HepG2 (cell line): Measurements from ENCODE around the gene OGFR.

Experiments used
- FOXJ3 ChIP-seq: sonication (generic); formaldehyde crosslinking; IDR thresholded peaks from 2 replicates; pipeline ENCODE4 v1.4.0; 2020; ENCODE audit warnings: missing genetic modification reagents, mild to moderate bottlenecking, borderline replicate concordance
- HNRNPLL ChIP-seq: fragments of 200-400 bp; formaldehyde crosslinking; IDR thresholded peaks from 2 replicates; pipeline ENCODE4 v1.6.1; 2017; ENCODE audit warnings: mild to moderate bottlenecking, low read depth, low read length; ENCODE audit not compliant: poor library complexity, severe bottlenecking
- SNAI1 ChIP-seq: sonication (generic); formaldehyde crosslinking; IDR thresholded peaks from 2 replicates; pipeline ENCODE4 v1.5.0; 2020; ENCODE audit warnings: mild to moderate bottlenecking, missing genetic modification reagents, borderline replicate concordance
- ZFX ChIP-seq: sonication (generic); formaldehyde crosslinking; IDR thresholded peaks from 2 replicates; pipeline ENCODE4 v1.4.0; 2020; ENCODE audit warnings: mild to moderate bottlenecking, low read depth, missing genetic modification reagents, moderate library complexity
- ZNF431 ChIP-seq: sonication (generic); formaldehyde crosslinking; IDR thresholded peaks from 2 replicates; pipeline ENCODE4 v1.9.0; 2022; ENCODE audit warnings: missing genetic modification reagents, low read depth, mild to moderate bottlenecking, borderline replicate concordance
- ZNF512 ChIP-seq: sonication (generic); formaldehyde crosslinking; IDR thresholded peaks from 2 replicates; pipeline ENCODE4 v1.4.0; 2020; ENCODE audit warnings: mild to moderate bottlenecking, missing genetic modification reagents
- TF ChIP-seq, protein P1 (sequence below): sonication (generic); formaldehyde crosslinking; IDR thresholded peaks from 2 replicates; pipeline ENCODE4 v1.4.0; 2020; ENCODE audit warnings: missing genetic modification reagents

DNA sequence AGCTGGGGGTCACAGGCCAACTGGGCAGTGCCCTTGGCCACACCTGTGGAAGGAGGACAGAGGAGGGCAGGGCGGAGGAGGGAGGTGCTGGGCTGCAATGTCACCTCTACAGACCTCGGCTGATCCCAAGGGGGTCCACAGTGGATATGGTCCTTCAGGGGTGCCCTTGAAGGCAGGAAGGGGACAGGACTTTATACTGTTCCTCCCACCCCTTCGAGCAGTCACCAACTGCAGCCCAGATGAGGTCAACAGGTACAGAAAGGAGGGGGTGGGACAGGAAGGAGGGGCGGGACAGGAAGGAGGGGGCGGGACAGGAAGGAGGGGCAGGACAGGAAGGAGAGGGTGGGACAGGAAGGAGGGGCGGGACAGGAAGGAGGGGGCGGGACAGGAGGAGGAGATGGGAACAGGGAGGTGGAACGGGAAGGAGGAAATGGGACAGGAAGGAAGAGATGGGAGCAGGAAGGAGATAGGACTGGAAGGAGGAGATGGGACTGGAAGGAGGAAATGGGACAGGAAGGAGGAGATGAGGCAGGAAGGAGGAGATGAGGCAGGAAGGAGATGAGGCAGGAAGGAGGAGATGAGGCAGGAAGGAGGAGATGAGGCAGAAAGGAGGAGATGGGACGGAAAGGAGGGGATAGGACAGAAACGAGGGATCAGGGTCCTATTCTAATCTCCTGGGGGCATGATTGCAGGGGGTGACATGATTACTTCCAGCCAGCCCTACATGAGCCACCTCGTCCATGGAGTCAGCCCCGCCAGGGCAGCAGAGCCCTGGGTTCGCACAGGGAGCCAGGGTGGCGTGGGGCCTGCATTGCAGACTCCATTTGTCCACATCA is 27.7 kb upstream of the OGFR start:
- TF ChIP-seq ZNF431 (CRISPR knock-in tag) (no peak), ZNF512 (CRISPR knock-in tag) (no peak), ZFX (CRISPR knock-in tag) (no peak), FOXJ3 (no peak), HNRNPLL (no peak), SNAI1 (no peak)
- TF ChIP-seq, protein P1, sequence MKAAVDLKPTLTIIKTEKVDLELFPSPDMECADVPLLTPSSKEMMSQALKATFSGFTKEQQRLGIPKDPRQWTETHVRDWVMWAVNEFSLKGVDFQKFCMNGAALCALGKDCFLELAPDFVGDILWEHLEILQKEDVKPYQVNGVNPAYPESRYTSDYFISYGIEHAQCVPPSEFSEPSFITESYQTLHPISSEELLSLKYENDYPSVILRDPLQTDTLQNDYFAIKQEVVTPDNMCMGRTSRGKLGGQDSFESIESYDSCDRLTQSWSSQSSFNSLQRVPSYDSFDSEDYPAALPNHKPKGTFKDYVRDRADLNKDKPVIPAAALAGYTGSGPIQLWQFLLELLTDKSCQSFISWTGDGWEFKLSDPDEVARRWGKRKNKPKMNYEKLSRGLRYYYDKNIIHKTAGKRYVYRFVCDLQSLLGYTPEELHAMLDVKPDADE (CRISPR knock-in tag), result no peak
